ENCODE data around the gene YPEL3. TPM values are rescaled to one million over a fixed set of nuclear protein-coding genes. Genes with fewer than 3 reads are reported as not detected.
"Not testable (repeated sequence)": the region's sequence is repeated elsewhere in the genome, so short reads cannot be mapped to it uniquely, and the experiment has no call there.

The YPEL3 gene, protein sequence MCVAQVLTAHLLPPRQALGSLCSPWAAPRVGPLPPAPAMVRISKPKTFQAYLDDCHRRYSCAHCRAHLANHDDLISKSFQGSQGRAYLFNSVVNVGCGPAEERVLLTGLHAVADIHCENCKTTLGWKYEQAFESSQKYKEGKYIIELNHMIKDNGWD
- 7.6 and 12.9 TPM in 2 replicates for total RNA-seq

GRCh38 chr16:30096105-30096861, at the start of gene YPEL3:
Gene YPEL3 (minus strand): TSS chr16:30096213. CDS start chr16:30095482, 731 bp downstream.
- peak; percentile 67 for DNase-seq (ENCODE audit: low read depth)

GRCh38 chr16:30145657-30146056, 49.6 kb upstream of the YPEL3 start:
- no peak for DNase-seq (ENCODE audit: low read depth)

DNA sequence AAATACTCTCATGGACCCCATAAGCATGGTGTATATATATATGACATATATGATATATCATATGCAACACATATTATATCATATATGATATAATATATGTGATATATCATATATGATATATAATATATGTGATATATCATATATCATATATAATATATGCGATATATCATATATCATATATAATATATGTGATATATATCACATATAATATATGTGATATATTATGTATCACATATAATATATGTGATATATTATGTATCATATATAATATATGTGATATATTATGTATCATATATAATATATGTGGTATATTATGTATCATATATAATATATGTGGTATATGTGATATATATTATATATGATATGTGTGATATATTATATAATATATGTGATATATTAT, 48.9 kb upstream of the YPEL3 start:
- no peak for DNase-seq (ENCODE audit: low read depth)

DNA sequence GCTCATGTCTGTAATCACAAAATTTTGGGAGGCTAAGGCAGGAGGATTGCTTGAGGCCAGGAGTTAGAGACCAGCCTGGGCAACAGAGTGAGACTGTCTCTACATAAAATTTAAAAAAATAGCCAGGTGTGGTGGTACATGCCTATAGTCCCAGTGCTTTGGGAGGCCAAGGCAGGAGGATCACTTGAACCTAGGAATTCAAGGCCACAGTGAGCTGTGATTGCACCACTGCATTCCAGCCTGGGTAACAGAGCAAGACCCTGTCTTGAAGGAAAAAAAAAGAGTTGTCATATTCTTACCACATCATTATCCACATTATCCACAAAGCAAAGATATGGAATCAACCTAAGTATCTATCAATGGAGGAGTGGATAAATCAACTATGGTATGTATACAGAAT, 48.0 kb upstream of the YPEL3 start:
- no peak for DNase-seq (ENCODE audit: low read depth)

DNA sequence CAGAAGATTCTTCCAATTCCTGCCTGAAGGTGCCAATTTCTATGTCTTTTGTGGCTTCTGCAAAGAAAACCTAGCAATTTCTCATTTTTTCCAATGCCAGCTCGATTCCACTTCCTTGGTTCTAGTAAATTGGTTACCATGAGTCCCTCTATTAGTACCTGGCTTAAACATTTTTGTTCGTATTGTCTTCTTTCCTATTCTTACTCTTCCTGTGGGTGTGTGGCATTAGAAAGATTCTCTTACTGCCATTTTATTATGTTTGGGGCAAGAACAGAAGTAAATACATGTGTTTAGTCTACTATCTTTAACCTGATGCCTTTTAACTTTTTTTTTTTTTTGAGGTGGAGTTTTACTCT, 47.3 kb upstream of the YPEL3 start:
- no peak for DNase-seq (ENCODE audit: low read depth)

- DNase-seq (ENCODE audit: low read depth) = no peak
These were observed 46.8 kb upstream of the YPEL3 start for GRCh38 chr16:30142672-30143346.

- no peak for DNase-seq (ENCODE audit: low read depth)
These were observed 45.7 kb upstream of the YPEL3 start for GRCh38 chr16:30141750-30142149.

DNA sequence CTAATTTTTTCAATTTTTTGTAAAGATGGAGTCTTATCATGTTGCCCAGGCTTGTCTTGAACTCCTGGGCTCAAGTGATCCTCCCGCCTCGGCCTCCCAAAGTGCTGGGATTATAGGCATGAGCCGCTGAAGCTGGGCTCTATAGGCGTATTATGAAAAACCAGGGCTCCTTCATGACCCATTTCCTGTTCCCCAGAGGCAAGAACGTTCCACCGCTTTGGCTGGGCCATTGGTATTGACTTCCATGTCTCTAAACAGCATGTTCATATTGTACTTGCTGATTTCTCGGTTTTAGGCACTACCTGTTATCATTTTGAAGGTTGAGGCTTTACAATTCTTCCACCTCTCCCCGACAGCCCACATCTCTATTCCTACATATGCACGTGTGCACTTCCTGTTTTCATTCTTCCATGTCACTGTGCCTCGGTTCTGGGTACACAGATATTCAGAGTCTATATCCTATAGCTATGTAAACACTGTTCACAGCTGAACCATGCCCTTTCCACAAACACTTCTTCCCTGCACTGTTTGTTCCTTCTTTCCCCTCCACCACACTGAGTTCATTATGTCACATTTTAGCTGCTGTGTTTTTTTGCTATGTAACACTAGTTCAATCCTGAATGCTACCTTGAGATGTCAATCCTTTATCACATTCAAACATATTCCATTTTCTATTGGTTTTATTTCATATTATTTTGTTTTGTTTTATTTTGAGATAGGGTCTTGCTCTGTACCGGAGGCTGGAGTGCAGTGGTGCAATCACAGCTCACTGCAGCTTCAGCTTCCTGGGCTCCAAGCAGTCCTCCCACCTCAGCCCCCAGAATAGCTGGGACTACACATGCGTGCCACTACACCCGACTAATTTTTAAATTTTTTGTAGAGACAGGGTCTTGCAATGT, 43.8 kb upstream of the YPEL3 start:
- no peak for DNase-seq (ENCODE audit: low read depth)

- DNase-seq (ENCODE audit: low read depth) = no peak
These were observed 41.9 kb upstream of the YPEL3 start for GRCh38 chr16:30137897-30138296.

DNA sequence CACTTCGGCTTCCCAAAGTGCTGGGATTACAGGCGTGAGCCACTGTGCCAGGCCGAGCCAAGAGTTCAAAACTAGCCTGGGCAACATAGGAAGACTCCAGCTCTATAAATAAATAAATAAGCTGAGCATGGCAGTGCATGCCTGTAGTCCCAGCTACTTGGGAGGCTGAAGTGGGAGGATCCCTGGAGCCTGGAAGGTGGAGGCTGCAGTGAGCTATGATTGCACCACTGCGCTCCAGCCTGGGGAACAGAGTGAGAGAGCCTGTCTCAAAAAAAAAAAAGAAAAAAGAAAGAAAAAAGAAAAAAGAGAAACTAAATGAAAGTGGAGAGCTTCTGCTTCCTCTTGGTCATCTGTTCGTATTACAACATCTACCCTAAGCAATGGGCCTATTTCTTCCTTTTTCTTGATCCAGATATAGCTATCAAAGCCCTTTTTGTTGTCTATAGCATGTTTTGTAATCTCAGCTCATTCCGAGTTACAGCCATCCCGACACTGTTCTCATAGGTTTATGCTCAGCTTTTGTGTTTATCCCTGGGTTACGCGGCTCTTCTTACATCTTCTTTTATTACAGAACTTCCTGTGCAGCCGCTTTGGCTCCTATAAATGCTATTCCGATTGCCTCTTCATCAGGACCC, 41.1 kb upstream of the YPEL3 start:
- DNase-seq (ENCODE audit: low read depth) = no peak

GRCh38 chr16:30132591-30132990, 36.6 kb upstream of the YPEL3 start:
- DNase-seq (ENCODE audit: low read depth) = no peak

- no peak for DNase-seq (ENCODE audit: low read depth)
These were observed 36.0 kb upstream of the YPEL3 start for GRCh38 chr16:30131869-30132475.

GRCh38 chr16:30127993-30128392, 32.0 kb upstream of the YPEL3 start:
- DNase-seq (ENCODE audit: low read depth) = no peak

- not testable (repeated sequence) for DNase-seq (ENCODE audit: low read depth)
These were observed 29.7 kb upstream of the YPEL3 start for GRCh38 chr16:30125690-30126089.

DNA sequence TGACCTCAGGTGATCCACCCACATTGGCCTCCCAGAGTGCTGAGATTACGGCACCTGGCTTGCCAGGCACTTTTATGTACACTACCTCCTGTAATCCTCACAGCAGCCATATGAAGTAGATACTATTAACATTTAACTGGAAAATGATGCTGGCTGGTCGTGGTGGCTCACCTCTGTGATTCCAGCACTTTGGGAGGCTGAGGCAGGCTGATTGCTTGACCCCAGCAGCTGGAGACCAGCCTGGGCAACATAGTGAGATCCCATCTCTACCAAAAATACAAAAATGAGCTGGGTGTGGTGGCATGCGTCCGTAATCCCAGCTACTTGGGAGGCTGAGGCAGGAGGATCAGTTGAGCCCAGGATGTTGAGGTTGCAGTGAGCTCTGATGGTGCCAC, 29.0 kb upstream of the YPEL3 start:
- DNase-seq (ENCODE audit: low read depth) = no peak

DNA sequence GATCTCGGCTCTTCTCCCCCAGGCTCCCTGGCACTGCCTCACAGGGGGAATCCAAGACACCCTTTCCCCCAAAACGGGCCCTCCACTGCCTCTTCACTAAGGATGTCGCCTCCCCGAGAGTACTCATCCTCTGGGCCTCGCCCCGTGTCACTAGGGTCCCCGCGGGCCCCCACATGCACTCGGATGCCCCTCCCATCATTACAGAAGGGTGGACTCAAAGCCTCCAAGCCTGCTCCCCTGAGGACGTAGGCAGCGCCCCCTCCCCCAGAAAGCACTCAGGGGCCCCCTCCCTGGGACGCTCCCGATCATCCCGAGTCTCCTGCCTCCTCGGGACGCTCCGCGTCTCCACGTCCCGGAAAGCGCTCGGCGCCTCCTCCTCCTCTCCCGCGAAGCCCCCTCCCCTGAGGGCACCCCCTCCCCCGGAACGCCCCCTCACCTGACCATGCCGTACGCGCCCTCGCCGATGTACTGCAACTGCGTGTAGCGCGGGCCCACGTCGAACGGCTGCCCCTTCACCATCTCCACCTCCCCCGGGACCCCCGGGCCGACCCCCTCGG, 26.7 kb upstream of the YPEL3 start:
- no peak for DNase-seq (ENCODE audit: low read depth)

- no peak for DNase-seq (ENCODE audit: low read depth)
These were observed 25.9 kb upstream of the YPEL3 start for GRCh38 chr16:30121741-30122571.

- DNase-seq (ENCODE audit: low read depth) = no peak
These were observed 24.5 kb upstream of the YPEL3 start for GRCh38 chr16:30120340-30121105.

DNA sequence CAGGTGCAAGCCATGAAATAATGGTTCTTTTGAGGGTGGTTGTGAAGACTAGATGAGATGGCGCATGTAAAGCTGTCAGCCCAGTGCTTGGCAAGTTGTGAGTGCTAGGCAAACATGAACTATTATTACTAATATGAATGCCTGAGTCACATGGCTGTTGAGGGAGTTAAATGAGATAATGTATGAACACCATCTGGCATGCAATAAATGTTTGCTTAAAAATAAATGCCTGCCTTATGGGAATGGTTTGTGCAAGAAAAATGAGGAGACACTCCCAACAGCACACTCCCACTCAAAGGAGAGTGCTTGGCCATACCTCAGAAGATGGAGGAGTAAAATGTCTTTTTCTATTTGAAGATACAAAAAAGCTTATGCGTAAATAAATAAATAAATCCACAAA, 23.4 kb upstream of the YPEL3 start:
- no peak for DNase-seq (ENCODE audit: low read depth)

Data from renal cortical epithelial cell (primary cell).